Trophoblast cell (in vitro differentiated cells and primary cell): ENCODE results near the gene FOXC1.

Experiments
- DNase-seq, 2 donors: peaks; one replicate each; pipeline ENCODE4 v3.0.0-alpha.2; 2016
- H2AFZ ChIP-seq: 2 replicates; pipeline ENCODE4 v1.6.1; 2013; ENCODE audit warnings: low read length, moderate library complexity, mild to moderate bottlenecking; ENCODE audit not compliant: insufficient read depth, poor library complexity
- H2AK5ac ChIP-seq: 2 replicates; pipeline ENCODE4 v1.6.1; 2013; ENCODE audit warnings: mild to moderate bottlenecking, low read length
- H2BK120ac ChIP-seq: 2 replicates; pipeline ENCODE4 v1.6.1; 2013; ENCODE audit warnings: low read length, mild to moderate bottlenecking, moderate library complexity; ENCODE audit not compliant: insufficient read depth, poor library complexity
- H2BK12ac ChIP-seq: 2 replicates; pipeline ENCODE4 v1.6.1; 2013; ENCODE audit warnings: mild to moderate bottlenecking, low read length, moderate library complexity
- H2BK5ac ChIP-seq: 2 replicates; pipeline ENCODE4 v1.6.1; 2013; ENCODE audit warnings: low read length, low read depth, moderate library complexity, mild to moderate bottlenecking; ENCODE audit not compliant: poor library complexity
- H3K14ac ChIP-seq: 2 replicates; pipeline ENCODE4 v1.6.1; 2013; ENCODE audit warnings: mild to moderate bottlenecking, low read length
- H3K18ac ChIP-seq: 2 replicates; pipeline ENCODE4 v1.6.1; 2013; ENCODE audit warnings: mild to moderate bottlenecking, low read length
- H3K23ac ChIP-seq: 2 replicates; pipeline ENCODE4 v1.6.1; 2013; ENCODE audit warnings: low read length
- H3K27ac ChIP-seq: 2 replicates; pipeline ENCODE4 v1.5.1; 2013; ENCODE audit warnings: low read depth, mild to moderate bottlenecking, inconsistent platforms, low read length, moderate library complexity
- H3K27me3 ChIP-seq: 2 replicates; pipeline ENCODE4 v1.6.1; 2013; ENCODE audit warnings: inconsistent platforms, mild to moderate bottlenecking, low read length, moderate library complexity; ENCODE audit not compliant: insufficient read depth
- H3K36me3 ChIP-seq, 2 experiments: 1 replicate in 1 of 2; 2 replicates in 1 of 2; pipeline ENCODE4 v1.6.1; 2013; ENCODE audit warnings: low read length in 2 of 2, mild to moderate bottlenecking in 2 of 2, moderate library complexity in 1 of 2; ENCODE audit not compliant: insufficient read depth in 2 of 2, control insufficient read depth in 1 of 2
- H3K4ac ChIP-seq: 2 replicates; pipeline ENCODE4 v1.6.1; 2013; ENCODE audit warnings: low read depth, mild to moderate bottlenecking, low read length, moderate library complexity
- H3K4me1 ChIP-seq, 2 experiments: 1 replicate in 1 of 2; 2 replicates in 1 of 2; pipeline ENCODE4 v1.6.1; 2013; ENCODE audit warnings: low read length in 2 of 2, mild to moderate bottlenecking in 2 of 2, moderate library complexity in 1 of 2; ENCODE audit not compliant: insufficient read depth in 2 of 2, control insufficient read depth in 1 of 2
- H3K4me2 ChIP-seq: 2 replicates; pipeline ENCODE4 v1.6.1; 2013; ENCODE audit warnings: inconsistent platforms, mild to moderate bottlenecking, low read length, moderate library complexity
- H3K4me3 ChIP-seq: 2 replicates; pipeline ENCODE4 v1.5.1; 2013; ENCODE audit warnings: mild to moderate bottlenecking, low read depth, low read length, inconsistent platforms
- H3K79me1 ChIP-seq: one replicate; pipeline ENCODE4 v1.6.1; 2013; ENCODE audit warnings: low read length
- H3K79me2 ChIP-seq: 2 replicates; pipeline ENCODE4 v1.6.1; 2013; ENCODE audit warnings: low read length, mild to moderate bottlenecking; ENCODE audit not compliant: control insufficient read depth, insufficient read depth, poor library complexity
- H3K9ac ChIP-seq: 2 replicates; pipeline ENCODE4 v1.6.1; 2013; ENCODE audit warnings: mild to moderate bottlenecking, low read length
- H3K9me3 ChIP-seq: 2 replicates; pipeline ENCODE4 v1.6.1; 2013; ENCODE audit warnings: low read depth, mild to moderate bottlenecking, control low read depth, inconsistent platforms, low read length; ENCODE audit not compliant: insufficient read depth
- H4K12ac ChIP-seq: 2 replicates; pipeline ENCODE4 v1.6.1; 2013; ENCODE audit warnings: low read depth, mild to moderate bottlenecking, low read length, moderate library complexity
- H4K8ac ChIP-seq: 2 replicates; pipeline ENCODE4 v1.6.1; 2013; ENCODE audit warnings: low read depth, mild to moderate bottlenecking, low read length, moderate library complexity
- H4K91ac ChIP-seq: one replicate; pipeline ENCODE4 v1.6.1; 2013; ENCODE audit warnings: low read depth, mild to moderate bottlenecking, low read length, moderate library complexity
- WGBS: extraction: QIAGEN DNeasy Blood & Tissue Kit; methylation state at CpG from one replicate; pipeline ENCODE4 v1.1.7; 2013; ENCODE audit warnings: missing lambda C conversion rate; ENCODE audit not compliant: insufficient read length, insufficient coverage; ENCODE audit errors: extremely low coverage; 5-methylcytosine and 5-hydroxymethylcytosine counted together

The FOXC1 gene

DNA sequence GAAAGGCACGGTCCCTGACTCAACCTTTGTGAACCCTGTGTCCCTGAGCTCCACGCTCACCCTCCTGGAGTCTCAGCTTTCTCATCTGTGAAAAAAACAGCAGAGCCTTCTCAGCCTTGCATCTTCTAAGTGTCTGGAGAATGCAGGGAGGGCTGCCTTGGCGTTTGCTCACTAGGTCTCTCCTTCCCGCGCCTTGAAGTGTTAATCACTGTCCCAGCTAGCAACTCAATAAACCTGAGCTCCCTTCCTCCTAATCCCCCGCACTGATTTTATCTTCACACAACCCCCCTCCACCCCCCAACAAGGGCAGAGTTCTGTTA is 34.9 kb upstream of the FOXC1 start:
- H3K9me3 ChIP-seq = no peaks in the 10 kb centered on the region
- peaks cover 17% of the 10 kb centered on the region in 2 experiments for H3K4me1 ChIP-seq
- no CpG with 5 or more reads among the region's 6 CpGs for WGBS
- H3K4me2 ChIP-seq = no peak overlapping the region
- H3K18ac ChIP-seq = no peak overlapping the region
- H3K23ac ChIP-seq = no peak overlapping the region
- H3K4ac ChIP-seq = no peak overlapping the region
- H4K12ac ChIP-seq = no peak overlapping the region
- no peaks in the 10 kb centered on the region for H3K27me3 ChIP-seq
- H2AK5ac ChIP-seq = no peak overlapping the region
- no peak overlapping the region for H3K14ac ChIP-seq
- no peak overlapping the region for H3K27ac ChIP-seq
- no peaks in the 10 kb centered on the region for H3K36me3 ChIP-seq
- DNase-seq = no peak
- H2AFZ ChIP-seq = peak overlapping the region; percentile 24
- H4K8ac ChIP-seq = no peak overlapping the region
- H2BK120ac ChIP-seq = no peak overlapping the region
- no peak overlapping the region for H3K9ac ChIP-seq
- H3K79me1 ChIP-seq = no peaks in the 10 kb centered on the region
- H4K91ac ChIP-seq = no peak overlapping the region
- no peak overlapping the region for H3K4me3 ChIP-seq
- H3K79me2 ChIP-seq = no peaks in the 10 kb centered on the region
- H2BK5ac ChIP-seq = no peak overlapping the region
- H2BK12ac ChIP-seq = no peak overlapping the region

DNA sequence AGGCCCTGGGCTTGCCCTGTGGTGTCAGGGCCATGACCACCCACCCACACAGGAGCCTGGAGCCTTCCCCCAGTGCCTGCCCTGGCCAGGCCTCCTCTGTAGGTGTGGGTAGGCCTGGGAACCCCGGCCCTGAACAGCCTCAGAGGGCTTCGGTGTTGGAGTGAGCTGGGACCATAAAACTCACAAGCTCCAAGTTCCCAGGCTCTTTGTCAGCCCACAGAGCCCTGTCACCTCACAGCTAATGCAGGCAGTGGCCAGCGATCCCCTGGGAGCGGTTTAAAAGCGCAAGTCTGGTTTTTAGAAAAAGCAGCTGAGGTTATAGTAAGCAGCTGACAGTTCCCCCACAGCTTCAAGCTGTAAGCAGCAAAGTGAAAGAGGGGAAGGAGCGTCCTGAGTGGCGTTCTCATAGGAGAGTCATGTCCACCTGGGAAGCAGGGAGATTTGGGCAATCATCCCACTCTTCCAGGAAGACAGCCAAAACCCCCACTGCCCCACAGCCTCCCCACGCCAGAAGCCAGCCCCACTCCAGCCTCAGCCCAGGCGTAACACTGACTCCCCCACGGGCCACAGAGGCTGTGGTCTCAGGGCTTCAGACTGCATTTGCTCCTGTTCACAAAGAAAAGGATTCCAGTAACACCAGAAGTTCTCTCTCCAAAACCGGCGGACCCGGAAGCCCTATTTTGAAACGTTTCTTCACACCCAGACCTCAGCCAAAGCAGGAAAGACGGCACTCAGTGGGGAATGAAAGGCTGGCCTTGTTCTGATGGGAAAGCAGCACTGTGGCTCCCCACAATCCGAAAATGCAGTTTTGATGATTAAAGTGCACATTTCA is 34.3 kb upstream of the FOXC1 start:
- H3K14ac ChIP-seq = no peak overlapping the region
- no peak overlapping the region for H4K12ac ChIP-seq
- no peaks in the 10 kb centered on the region for H3K27me3 ChIP-seq
- H4K91ac ChIP-seq = no peak overlapping the region
- H2BK12ac ChIP-seq = no peak overlapping the region
- H3K36me3 ChIP-seq = no peaks in the 10 kb centered on the region
- no peak overlapping the region for H4K8ac ChIP-seq
- H3K18ac ChIP-seq = no peak overlapping the region
- H3K4me3 ChIP-seq = no peak overlapping the region
- DNase-seq = no peak
- no peak overlapping the region for H3K4me2 ChIP-seq
- WGBS = no CpG with 5 or more reads among the region's 16 CpGs
- peak overlapping the region; percentile 24 for H2AFZ ChIP-seq
- no peaks in the 10 kb centered on the region for H3K79me1 ChIP-seq
- no peak overlapping the region for H3K4ac ChIP-seq
- no peak overlapping the region for H3K27ac ChIP-seq
- no peaks in the 10 kb centered on the region for H3K79me2 ChIP-seq
- no peak overlapping the region for H3K9ac ChIP-seq
- no peak overlapping the region for H2BK5ac ChIP-seq
- H2AK5ac ChIP-seq = no peak overlapping the region
- no peak overlapping the region for H3K23ac ChIP-seq
- H3K9me3 ChIP-seq = no peaks in the 10 kb centered on the region
- peaks cover 17% of the 10 kb centered on the region in 2 experiments for H3K4me1 ChIP-seq
- no peak overlapping the region for H2BK120ac ChIP-seq

GRCh38 chr6:1576166-1576565 is 33.5 kb upstream of the FOXC1 start:
- no peak overlapping the region for H3K23ac ChIP-seq
- peaks cover 17% of the 10 kb centered on the region in 2 experiments for H3K4me1 ChIP-seq
- H3K27me3 ChIP-seq = no peaks in the 10 kb centered on the region
- no peak overlapping the region for H2BK12ac ChIP-seq
- no peak overlapping the region for H4K12ac ChIP-seq
- H2BK120ac ChIP-seq = no peak overlapping the region
- no peak overlapping the region for H4K91ac ChIP-seq
- H3K4ac ChIP-seq = no peak overlapping the region
- no peak overlapping the region for H3K18ac ChIP-seq
- DNase-seq = no peak
- no peak overlapping the region for H2BK5ac ChIP-seq
- H3K14ac ChIP-seq = no peak overlapping the region
- no peak overlapping the region for H2AK5ac ChIP-seq
- no peaks in the 10 kb centered on the region for H3K36me3 ChIP-seq
- no peak overlapping the region for H3K4me2 ChIP-seq
- WGBS = no CpG with 5 or more reads among the region's 9 CpGs
- H3K4me3 ChIP-seq = no peak overlapping the region
- H3K9me3 ChIP-seq = no peaks in the 10 kb centered on the region
- H3K9ac ChIP-seq = no peak overlapping the region
- no peaks in the 10 kb centered on the region for H3K79me1 ChIP-seq
- no peak overlapping the region for H2AFZ ChIP-seq
- H3K27ac ChIP-seq = no peak overlapping the region
- no peaks in the 10 kb centered on the region for H3K79me2 ChIP-seq
- no peak overlapping the region for H4K8ac ChIP-seq

GRCh38 chr6:1576711-1577110 is 33.0 kb upstream of the FOXC1 start:
- H4K12ac ChIP-seq = no peak overlapping the region
- no peak overlapping the region for H2BK12ac ChIP-seq
- H3K4me3 ChIP-seq = no peak overlapping the region
- no peaks in the 10 kb centered on the region for H3K9me3 ChIP-seq
- H3K9ac ChIP-seq = no peak overlapping the region
- H2AK5ac ChIP-seq = no peak overlapping the region
- no peak overlapping the region for H3K4ac ChIP-seq
- no peak for DNase-seq
- no peak overlapping the region for H2BK5ac ChIP-seq
- WGBS = no CpG with 5 or more reads among the region's 11 CpGs
- H2AFZ ChIP-seq = no peak overlapping the region
- no peak overlapping the region for H3K23ac ChIP-seq
- H4K91ac ChIP-seq = no peak overlapping the region
- no peaks in the 10 kb centered on the region for H3K27me3 ChIP-seq
- H3K4me2 ChIP-seq = no peak overlapping the region
- no peak overlapping the region for H2BK120ac ChIP-seq
- H3K36me3 ChIP-seq = no peaks in the 10 kb centered on the region
- no peaks in the 10 kb centered on the region for H3K79me1 ChIP-seq
- no peaks in the 10 kb centered on the region for H3K79me2 ChIP-seq
- no peak overlapping the region for H3K14ac ChIP-seq
- peaks cover 17% of the 10 kb centered on the region in 2 experiments for H3K4me1 ChIP-seq
- no peak overlapping the region for H4K8ac ChIP-seq
- no peak overlapping the region for H3K18ac ChIP-seq
- H3K27ac ChIP-seq = no peak overlapping the region
